NCI-H2196 treated with DMSO at 0.1 percent for 48 hours (cell line): ENCODE results near the gene PSG6.
"Not testable (repeated sequence)": the region's sequence is repeated elsewhere in the genome, so short reads cannot be mapped to it uniquely, and the experiment has no call there.

ENCODE experiments used
- DNase-seq: peaks from one replicate; lab custom pipeline; 2025; ENCODE audit not compliant: unreplicated experiment; lab: John Stamatoyannopoulos, UW

The PSG6 gene

DNA sequence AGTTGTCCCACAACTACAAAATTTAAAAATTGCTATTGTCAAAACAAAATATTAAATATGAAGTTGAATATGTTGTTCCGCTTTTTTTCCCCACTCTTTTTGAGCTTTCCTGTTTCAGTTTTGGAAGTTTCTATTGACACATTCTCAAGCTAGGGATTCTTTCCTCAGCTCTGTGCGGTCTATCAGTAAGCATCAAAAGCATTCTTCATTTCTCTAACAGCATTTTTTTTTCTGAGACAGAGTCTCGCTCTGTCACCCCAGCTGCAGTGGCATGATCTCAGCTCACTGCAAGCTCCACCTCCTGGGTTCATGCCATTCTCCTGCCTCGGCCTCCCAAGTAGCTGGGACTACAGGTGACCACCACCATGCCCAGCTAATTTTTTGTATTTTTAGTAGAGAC, 4.8 kb downstream of the PSG6 start:
- DNase-seq = not testable (repeated sequence)

DNA sequence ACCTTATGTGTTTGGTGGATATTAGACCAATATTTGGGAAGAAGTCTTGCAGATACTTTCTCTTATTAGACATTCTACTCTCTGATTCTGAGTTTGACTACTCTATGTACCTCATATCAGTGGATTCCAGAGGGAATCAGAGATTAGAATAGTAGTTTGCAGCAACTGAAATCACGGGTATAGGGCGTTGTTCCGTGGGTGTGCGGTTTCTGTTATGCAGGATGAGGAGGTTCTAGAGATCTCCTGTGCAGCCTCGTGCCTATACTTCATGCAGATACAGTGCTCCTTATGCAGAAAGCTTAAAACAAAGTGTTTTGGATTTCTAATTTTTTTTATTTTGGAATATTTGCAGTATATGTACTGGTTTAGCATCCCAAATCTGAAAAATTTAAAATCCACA, 6.0 kb downstream of the PSG6 start:
- DNase-seq = not testable (repeated sequence)

- DNase-seq = not testable (repeated sequence)
Observed at GRCh38 chr19:42906162-42906561, 11.5 kb downstream of the PSG6 start.

DNA sequence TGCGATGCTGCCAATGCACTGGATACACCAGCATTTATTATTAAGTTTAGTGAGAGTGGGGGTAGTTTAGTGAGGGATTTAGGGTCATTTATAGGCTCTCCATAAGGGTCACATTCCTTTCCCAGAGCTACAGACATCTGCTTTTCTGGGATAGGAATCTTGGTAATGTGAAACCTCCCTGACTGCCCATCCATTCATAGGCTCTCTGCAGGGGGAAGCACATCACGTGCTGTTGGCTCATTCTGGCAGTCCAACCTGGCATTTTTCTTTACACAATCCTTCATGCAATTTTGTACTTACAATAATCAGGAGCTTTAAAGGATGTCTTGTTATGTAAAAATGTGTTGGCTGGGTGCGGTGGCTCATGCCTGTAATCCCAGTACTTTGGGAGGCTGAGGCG, 17.1 kb downstream of the PSG6 start:
- DNase-seq = not testable (repeated sequence)

DNA sequence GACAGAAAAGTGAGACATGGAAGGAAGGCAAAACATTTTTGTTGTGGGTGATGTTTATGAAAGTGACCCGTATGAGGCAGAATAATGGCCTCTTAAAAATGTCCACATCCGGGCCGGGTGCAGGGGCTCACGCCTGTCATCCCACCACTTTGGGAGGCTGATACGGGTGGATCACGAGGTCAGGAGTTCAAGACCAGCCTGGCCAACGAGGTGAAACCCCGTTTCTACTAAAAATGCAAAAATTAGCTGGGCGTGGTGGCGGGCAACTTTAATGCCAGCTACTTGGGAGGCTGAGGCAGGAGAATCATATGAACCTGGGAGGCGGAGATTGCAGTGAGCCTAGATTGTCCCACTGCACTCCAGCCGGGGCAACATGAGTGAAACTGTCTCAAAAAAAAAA, 18.0 kb downstream of the PSG6 start:
- DNase-seq = not testable (repeated sequence)

DNA sequence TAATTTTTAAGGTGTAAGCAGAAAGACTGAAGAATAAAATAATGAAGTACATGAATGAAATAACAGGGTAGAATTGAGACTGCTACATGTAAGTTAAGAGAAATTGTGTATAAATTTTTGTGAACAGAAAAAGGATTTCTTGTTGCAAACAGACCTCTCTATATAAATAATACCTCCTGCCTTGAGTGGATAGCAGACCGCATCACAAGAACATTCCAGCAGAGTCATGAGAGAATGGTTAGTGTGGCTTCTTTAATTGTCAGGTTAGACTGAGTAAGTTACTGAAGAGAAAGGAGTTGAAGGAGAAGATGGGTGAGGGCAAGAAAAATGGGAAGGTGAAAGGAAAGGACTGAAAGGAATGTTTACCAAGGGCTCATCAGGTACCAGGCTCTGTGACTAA, 18.6 kb downstream of the PSG6 start:
- DNase-seq = not testable (repeated sequence)

- not testable (repeated sequence) for DNase-seq
Observed at GRCh38 chr19:42898656-42899055, 19.0 kb downstream of the PSG6 start.

DNA sequence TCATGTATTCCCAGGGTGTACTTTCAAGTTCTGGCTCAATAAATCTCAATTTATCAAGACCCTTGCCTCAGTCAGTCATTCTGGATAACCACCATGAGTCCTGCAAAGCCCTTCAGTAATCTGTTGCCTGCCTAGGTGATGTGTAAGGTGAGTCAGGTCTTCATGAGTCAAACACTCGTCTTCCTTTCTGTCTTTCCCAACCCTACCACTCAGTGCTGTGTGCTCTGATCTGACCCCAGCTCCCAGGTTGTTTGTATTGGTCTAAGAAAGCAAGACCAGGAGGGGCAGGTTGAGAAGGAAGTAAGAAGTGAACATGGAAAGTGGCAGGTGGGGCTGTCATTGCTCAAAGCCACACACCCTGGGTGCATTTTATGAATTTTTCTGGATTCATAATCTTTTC, 20.0 kb downstream of the PSG6 start:
- DNase-seq = not testable (repeated sequence)

DNA sequence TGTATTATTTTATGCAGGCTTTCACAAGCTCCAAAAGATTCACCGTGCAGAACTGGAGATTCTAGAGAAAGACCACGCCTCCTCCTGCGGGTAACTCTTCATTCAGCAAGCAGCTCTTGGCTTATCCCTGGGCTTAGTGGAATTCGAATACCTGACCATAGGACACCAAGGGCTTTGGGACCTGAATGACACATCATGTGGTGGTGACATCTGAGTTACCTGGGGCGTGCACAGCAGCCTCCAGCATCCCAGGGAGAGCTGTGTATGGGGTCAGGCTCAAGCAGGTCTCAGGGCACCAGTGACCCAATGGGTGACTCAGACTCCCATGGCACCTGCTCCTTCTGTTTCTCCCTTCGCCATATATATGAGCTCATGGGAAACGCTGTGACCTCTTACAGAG, 27.2 kb downstream of the PSG6 start:
- not testable (repeated sequence) for DNase-seq

DNA sequence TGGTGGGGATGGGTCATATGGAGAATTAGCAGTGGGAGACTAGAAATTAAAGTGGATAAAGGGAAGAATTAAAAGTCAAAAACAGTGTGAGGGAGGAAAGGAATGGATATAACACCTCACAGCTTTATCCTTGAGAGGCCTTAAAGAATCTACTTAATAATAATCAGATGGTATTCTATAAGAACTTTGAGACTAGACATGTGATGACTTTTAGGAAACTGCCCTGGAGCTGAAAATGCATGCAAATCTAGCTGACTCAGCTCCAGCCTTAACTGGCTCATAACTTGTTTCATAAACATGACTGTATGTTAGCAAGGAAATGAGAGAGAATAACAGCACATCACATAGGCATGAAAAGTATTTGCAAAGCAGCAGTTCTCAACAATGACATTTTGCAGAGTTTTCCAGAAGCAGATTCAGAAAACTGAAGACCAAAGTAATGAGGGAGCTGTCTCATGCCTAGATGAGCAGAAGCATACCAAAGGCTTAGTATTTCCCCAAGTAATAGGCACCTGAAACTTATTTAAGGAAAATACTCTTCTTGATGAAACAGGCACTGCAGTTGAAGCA, 29.7 kb downstream of the PSG6 start:
- DNase-seq = not testable (repeated sequence)

DNA sequence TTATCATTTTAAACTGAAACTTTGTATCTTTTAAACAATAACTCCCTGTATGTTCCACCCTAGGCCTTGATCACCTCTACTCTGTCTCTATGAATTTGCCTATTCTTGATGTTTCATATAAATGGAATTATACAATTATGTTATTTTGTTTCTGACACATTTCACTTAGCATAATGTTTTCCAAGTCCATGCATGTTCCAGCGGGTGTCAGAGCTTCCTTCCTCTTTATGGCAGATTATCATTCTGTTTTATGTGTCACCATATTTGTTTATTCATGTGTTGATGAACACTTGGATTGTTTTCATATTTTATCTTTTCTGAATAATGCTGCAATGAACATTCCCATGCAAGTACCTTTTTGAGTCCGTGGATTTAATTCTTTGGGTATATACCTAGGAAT, 35.0 kb downstream of the PSG6 start:
- DNase-seq = not testable (repeated sequence)

DNA sequence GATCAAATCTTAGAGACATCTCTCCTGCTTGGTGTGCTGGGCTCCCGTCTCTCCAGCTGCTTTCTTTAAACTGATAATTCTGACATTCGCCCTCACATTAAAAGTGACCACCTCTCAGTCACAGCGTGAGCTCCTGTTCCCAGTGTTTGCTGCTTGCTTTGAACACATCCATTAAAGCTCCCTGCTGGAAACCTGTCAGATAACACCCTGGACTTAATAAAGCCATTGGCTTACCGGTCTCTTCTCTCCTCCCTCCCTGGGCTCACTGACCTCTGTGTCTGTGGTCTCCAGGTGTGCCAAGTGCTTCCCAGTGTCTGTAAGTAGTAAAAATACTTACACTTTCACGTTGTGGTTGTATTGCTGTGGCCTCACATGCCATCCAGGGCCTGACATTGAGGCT, 35.7 kb downstream of the PSG6 start:
- not testable (repeated sequence) for DNase-seq

DNA sequence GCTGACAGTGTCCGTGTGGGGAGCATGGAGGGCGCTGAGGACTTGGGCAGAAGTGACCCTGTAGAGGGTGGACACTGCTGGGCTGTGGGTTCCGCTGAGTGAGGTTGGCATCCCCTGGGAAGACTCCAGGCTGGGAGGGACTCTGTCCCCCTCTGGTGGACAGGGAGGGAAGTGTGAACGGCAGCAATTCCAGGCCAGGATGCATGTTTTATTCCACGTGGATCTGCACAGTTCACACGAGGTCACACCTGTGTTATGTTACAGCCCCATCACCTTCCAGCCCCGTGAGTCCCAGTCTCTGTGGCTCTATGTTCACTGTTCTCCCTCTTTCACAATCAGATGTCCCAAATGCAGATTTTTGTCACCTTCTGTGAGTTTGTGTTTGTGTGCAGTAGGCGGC, 36.4 kb downstream of the PSG6 start:
- DNase-seq = not testable (repeated sequence)

DNA sequence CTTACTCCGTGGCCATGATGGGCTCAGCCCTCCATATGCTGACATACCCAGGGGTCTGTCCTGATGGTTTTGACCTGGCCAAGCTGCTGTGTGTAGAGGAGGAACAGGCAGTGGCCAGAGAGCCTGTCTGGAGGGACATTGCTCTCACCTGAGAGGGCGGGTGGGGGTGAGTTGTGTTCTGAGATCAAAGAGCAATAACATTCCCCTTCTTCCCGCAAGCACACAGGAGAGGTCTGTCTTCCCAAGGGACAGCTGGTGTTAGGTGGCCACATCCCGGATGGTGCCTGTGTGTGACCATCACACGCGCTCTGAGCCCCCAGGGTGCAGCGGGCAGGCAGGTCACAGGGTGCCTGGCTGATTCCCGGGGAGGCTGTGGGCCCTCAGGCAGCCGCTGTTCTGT, 37.1 kb downstream of the PSG6 start:
- not testable (repeated sequence) for DNase-seq

DNA sequence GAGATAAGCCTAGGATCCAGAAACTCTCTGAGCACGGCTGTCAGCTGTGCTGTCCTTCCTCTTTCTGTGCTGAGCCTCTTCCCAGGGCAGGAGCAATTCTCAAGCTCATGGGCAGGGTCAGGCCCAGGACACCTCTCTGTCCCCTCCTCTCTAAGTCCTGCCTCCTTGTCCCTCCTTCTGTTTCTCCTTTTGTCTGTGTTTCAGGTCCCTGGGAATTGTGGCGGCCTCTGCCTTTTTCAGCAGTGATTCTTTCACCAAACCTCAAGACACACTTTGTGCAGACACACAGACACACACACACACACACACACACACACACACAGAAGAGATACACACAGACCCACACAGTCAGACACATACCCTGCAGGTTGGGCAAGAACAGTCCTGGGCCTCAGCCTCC, 38.1 kb downstream of the PSG6 start, which contains the start of gene PSG1:
TSS of gene PSG1 (minus strand) at position 101 of the 400 bp plus-strand sequence. CDS start 132 bp downstream, outside the sequence.
- DNase-seq = no peak

- not testable (repeated sequence) for DNase-seq
Observed at GRCh38 chr19:42876596-42876995, 41.1 kb downstream of the PSG6 start.

DNA sequence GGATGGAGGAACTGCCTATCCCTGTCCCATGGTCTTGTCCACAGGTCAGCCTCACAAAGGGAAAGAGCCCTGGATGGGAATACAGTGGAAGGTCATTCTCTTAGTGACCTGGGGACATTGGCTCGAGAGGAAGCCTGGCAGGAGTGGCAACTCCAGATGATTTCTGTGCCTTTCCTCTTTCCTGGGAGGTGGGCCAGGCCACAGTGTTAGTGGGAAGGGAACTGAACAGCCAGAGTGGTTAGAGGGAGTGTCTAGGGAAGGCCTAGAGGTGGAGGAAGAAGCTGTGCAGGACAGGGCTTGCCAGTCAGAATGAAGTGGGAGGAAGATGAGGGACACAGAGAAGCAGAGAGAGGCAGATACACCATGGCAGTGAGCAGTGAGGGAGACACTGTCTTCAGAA, 41.8 kb downstream of the PSG6 start:
- not testable (repeated sequence) for DNase-seq

DNA sequence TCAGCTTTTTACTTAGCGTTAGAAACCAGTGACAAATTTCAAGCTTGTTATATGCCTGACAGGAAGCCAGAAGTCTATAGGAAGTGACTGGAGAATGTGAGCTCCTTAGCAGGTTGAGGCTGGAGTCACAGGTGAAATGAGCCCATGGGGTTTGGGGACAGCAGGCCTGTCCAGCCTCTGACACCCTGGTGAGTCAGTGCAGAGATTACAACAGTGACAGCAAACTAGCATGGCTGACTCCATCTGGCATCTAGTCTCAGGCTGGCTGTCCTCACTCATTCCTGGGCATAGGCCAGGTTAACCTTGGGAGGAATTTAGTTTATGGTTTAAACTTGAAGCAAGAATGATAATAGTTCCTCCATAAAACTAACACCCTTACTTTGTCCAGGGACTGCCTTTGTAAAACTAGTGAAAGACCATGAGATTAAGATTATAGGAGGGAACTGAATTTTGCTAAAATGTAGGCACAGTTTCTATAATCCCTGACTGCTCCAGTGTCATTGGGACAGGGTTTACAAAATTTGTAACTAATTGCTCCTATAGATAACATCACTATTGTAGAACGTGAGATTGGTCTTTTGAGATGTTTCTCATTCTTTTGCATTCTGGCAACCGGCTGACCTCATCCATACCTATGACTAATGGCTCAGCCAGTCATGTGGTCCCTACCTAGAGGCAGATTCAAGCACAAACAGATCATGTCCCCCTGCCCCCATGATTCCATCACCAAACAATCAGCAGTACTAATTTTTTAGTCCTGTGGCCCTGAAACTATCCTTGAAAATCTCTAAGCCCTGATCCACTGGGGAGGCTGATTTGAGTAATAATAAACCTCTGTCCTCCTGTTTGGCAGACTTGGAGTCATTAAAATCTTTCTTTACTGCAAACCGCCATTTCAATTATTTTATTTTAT, 42.5 kb downstream of the PSG6 start:
- not testable (repeated sequence) for DNase-seq

DNA sequence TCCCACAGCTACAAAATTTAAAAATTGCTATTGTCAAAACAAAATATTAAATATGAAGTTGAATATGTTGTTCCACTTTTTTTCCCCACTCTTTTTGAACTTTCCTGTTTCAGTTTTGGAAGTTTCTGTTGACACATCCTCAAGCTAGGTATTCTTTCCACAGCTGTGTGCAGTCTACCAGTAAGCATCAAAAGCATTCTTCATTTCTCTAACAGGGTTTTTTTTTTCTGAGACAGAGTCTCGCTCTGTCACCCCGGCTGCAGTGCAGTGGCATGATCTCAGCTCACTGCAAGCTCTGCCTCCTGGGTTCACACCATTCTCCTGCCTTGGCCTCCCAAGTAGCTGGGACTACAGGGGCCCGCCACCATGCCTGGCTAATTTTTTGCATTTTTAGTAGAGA, 43.6 kb downstream of the PSG6 start:
- DNase-seq = not testable (repeated sequence)

- DNase-seq = no peak
Observed at GRCh38 chr19:42872608-42873007, 45.1 kb downstream of the PSG6 start.

DNA sequence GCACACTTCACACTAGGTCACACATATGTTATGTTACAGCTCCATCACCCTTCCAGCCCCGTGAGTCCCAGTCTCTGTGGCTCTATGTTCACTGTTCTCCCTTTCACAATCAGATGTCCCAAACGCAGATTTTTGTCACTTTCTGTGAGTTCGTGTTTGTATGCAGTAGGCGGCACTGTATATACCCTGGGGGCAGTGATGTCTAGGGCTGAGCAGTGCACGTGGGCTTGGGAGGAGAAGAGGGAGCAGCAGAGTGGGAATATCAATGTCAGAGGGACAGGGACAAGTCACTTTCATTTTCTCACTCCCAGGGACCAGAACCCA, 60.2 kb downstream of the PSG6 start:
- DNase-seq = no peak

GRCh38 chr19:42856866-42857543, 60.7 kb downstream of the PSG6 start:
- DNase-seq = not testable (repeated sequence)
